Calu3 (cell line): ENCODE measurements around the gene FTSJ1. TPM values are rescaled to one million over a fixed set of nuclear protein-coding genes. Genes with fewer than 3 reads are reported as not detected.

Experiments used
- BruUV-seq: library from RNA; stranded (reverse); fragments of 400-500 nt; replicated peaks from 2 replicates; lab custom pipeline; 2021; lab: Mats Ljungman, UMichigan
- CTCF ChIA-PET: fragments of 300-600 bp; sonication (Branson Sonifier 250); formaldehyde crosslinking; loops from one replicate; lab custom pipeline; 2022; ENCODE audit warnings: antibody characterized with exemption; lab: Charles Lee
- DNase-seq: peaks from one replicate; pipeline ENCODE4 v3.0.0; 2022
- H3K27ac Mint-ChIP-seq: one replicate; pipeline ENCODE4 v1.8.0; 2022; ENCODE audit warnings: mixed read lengths; ENCODE audit not compliant: unreplicated experiment
- H3K27me3 Mint-ChIP-seq: one replicate; pipeline ENCODE4 v1.8.0; 2022; ENCODE audit warnings: mixed read lengths; ENCODE audit not compliant: unreplicated experiment
- H3K36me3 Mint-ChIP-seq: one replicate; pipeline ENCODE4 v1.8.0; 2022; ENCODE audit warnings: mild to moderate bottlenecking, moderate library complexity, mixed read lengths; ENCODE audit not compliant: insufficient read depth, unreplicated experiment
- H3K4me1 Mint-ChIP-seq: one replicate; pipeline ENCODE4 v1.8.0; 2022; ENCODE audit warnings: mild to moderate bottlenecking, low read depth, mixed read lengths; ENCODE audit not compliant: unreplicated experiment
- H3K4me3 Mint-ChIP-seq: one replicate; pipeline ENCODE4 v1.8.0; 2022; ENCODE audit warnings: mild to moderate bottlenecking, low read depth, moderate library complexity, mixed read lengths; ENCODE audit not compliant: unreplicated experiment
- H3K9me3 Mint-ChIP-seq: one replicate; pipeline ENCODE4 v1.8.0; 2022; ENCODE audit warnings: low read depth, mixed read lengths; ENCODE audit not compliant: unreplicated experiment
- CTCF ChIP-seq: fragments of 200-600 bp; IDR thresholded peaks from one replicate; pipeline ENCODE4 v1.8.0; 2022; ENCODE audit warnings: antibody characterized with exemption; ENCODE audit not compliant: unreplicated experiment
- intact Hi-C: fragments of 100-400 bp; cut with micrococcal nuclease; formaldehyde crosslinking; loops from one replicate; pipeline ENCODE4 v1.10.0; 2022; ENCODE audit not compliant: unreplicated experiment
- total RNA-seq: library from RNA; stranded (reverse); gene quantifications from 2 replicates; pipeline ENCODE4 v1.2.3, GENCODE V29; 2022

FTSJ1 gene
- total RNA-seq, 1 experiment from 2014 or later: 75.2 TPM

GRCh38 chrX:48474581-48474980 is 1.4 kb upstream of the FTSJ1 start:
- Mint-ChIP-seq H3K4me3 (peak overlapping the region; percentile 78), H3K9me3 (no peaks in the 10 kb centered on the region), H3K27ac (peak overlapping the region; percentile 97), H3K4me1 (peaks cover 32% of the 10 kb centered on the region), H3K36me3 (peaks cover 42% of the 10 kb centered on the region), H3K27me3 (peaks cover 9% of the 10 kb centered on the region)
- no TSS peak for BruUV-seq
- no peak for TF ChIP-seq CTCF
- CTCF ChIA-PET: interaction anchor here (1.2 to 1.5 kb wide), 3 partner anchors 20 to 389 kb away, joined by 3 to 10 read pairs (median 4); partner anchors contain the start of gene TBC1D25
- no peak for DNase-seq
- intact Hi-C loops: no loop called here

- no TSS peak for BruUV-seq
- Mint-ChIP-seq H3K4me1 (peaks cover 32% of the 10 kb centered on the region), H3K36me3 (peaks cover 49% of the 10 kb centered on the region), H3K9me3 (no peaks in the 10 kb centered on the region), H3K27me3 (peaks cover 1% of the 10 kb centered on the region), H3K27ac (peak overlapping the region; percentile 97), H3K4me3 (peak overlapping the region; percentile 78)
- no peak for TF ChIP-seq CTCF
- intact Hi-C loops: no loop called here
- CTCF ChIA-PET: interaction anchor here (1.5 kb wide), 2 partner anchors 19 to 64 kb away, joined by 4 to 10 read pairs; partner anchors contain the start of gene TBC1D25
- peak; percentile 31 for DNase-seq
Observed at GRCh38 chrX:48475296-48475695, 703 bp upstream of the FTSJ1 start.

GRCh38 chrX:48476919-48477318 is 920 bp downstream of the FTSJ1 start:
- Mint-ChIP-seq H3K4me1 (peaks cover 32% of the 10 kb centered on the region), H3K27me3 (no peaks in the 10 kb centered on the region), H3K36me3 (peaks cover 57% of the 10 kb centered on the region), H3K27ac (peak overlapping the region; percentile 97), H3K4me3 (peak overlapping the region; percentile 78), H3K9me3 (no peaks in the 10 kb centered on the region)
- no peak for TF ChIP-seq CTCF
- intact Hi-C loops: no loop called here
- CTCF ChIA-PET: no interaction called here
- no peak for DNase-seq
- BruUV-seq: no TSS peak

GRCh38 chrX:48477960-48478755 is 2.2 kb downstream of the FTSJ1 start:
- no TSS peak for BruUV-seq
- CTCF ChIA-PET: interaction anchor here (0.6 kb wide), 1 partner anchor 896 kb away, joined by 6 read pairs; no protein-coding TSS in a partner anchor
- no peak for DNase-seq
- intact Hi-C loops: no loop called here
- Mint-ChIP-seq H3K36me3 (peaks cover 60% of the 10 kb centered on the region), H3K9me3 (no peaks in the 10 kb centered on the region), H3K4me1 (peaks cover 32% of the 10 kb centered on the region), H3K27me3 (no peaks in the 10 kb centered on the region), H3K27ac (peak overlapping the region; percentile 97), H3K4me3 (peak overlapping the region; percentile 78)
- no peak for TF ChIP-seq CTCF
